Ovary (tissue), 3 donors: ENCODE results near the gene REV3L.

Experiments
- CTCF ChIP-seq, 3 donors: fragments of 450-650 bp in 2 of 3; fragments of 200-600 bp in 1 of 3; IDR thresholded peaks; one replicate each; pipeline versions ENCODE4 v1.5.1 to v1.8.0; 2016 to 2022; ENCODE audit warnings: antibody characterized with exemption in 3 of 3, mild to moderate bottlenecking in 1 of 3
- EP300 ChIP-seq: sonication (generic); formaldehyde crosslinking; IDR thresholded peaks from one replicate; pipeline ENCODE4 v1.6.1; 2017; ENCODE audit warnings: antibody characterized with exemption
- POLR2A ChIP-seq: fragments of 450-650 bp; IDR thresholded peaks from one replicate; pipeline ENCODE4 v1.6.1; 2017; ENCODE audit warnings: antibody characterized with exemption, mild to moderate bottlenecking, moderate library complexity
- donor health status: DM: no; HTN: no; CAD: no.

GRCh38 chr6:111486921-111487320 lies 3.9 kb upstream of the REV3L start:
- no peak for TF ChIP-seq CTCF (IDR thresholded peaks at IDR 0.05)
- TF ChIP-seq POLR2A: no peak
- no peak for TF ChIP-seq EP300
